Urinary bladder (tissue), 4 donors: ENCODE results near the gene TPSB2. TPM values are rescaled to one million over a fixed set of nuclear protein-coding genes. Genes with fewer than 3 reads are reported as not detected.
"Not testable (repeated sequence)": the region's sequence is repeated elsewhere in the genome, so short reads cannot be mapped to it uniquely, and the experiment has no call there.

Source experiments
- DNase-seq: peaks from one replicate; pipeline ENCODE4 v3.0.0-alpha.2; 2015; ENCODE audit errors: extremely low spot score
- H3K27ac ChIP-seq: one replicate; pipeline ENCODE4 v1.5.1; 2013; ENCODE audit warnings: low read depth, mild to moderate bottlenecking, moderate library complexity
- H3K36me3 ChIP-seq: one replicate; pipeline ENCODE4 v1.6.1; 2013; ENCODE audit warnings: mild to moderate bottlenecking, moderate library complexity; ENCODE audit not compliant: insufficient read depth
- H3K4me1 ChIP-seq: one replicate; pipeline ENCODE4 v1.6.1; 2013; ENCODE audit warnings: mild to moderate bottlenecking, moderate library complexity; ENCODE audit not compliant: insufficient read depth
- H3K4me3 ChIP-seq: one replicate; pipeline ENCODE4 v1.5.1; 2013; ENCODE audit warnings: low read depth, low read length
- WGBS: extraction: QIAGEN DNeasy Blood & Tissue Kit; methylation state at CpG from one replicate; pipeline ENCODE4 v1.1.7; 2013; 5-methylcytosine and 5-hydroxymethylcytosine counted together
- polyA plus RNA-seq: library from polyadenylated mRNA; stranded (reverse); fragments of 200-250 nt; gene quantifications from one replicate; pipeline ENCODE4 v1.2.3, GENCODE V29; 2013
- total RNA-seq: library from RNA; depleted of rRNA; stranded (reverse); fragments of >200 nt; gene quantifications from one replicate; pipeline ENCODE4 v1.2.3, GENCODE V29; 2014
- donor health status: healthy with polysubstance abuse.
- donor health status: healthy.

The TPSB2 gene
- total and polyA plus RNA-seq, 2 donors, result 4.4 to 80.3 TPM

- H3K4me3 ChIP-seq, H3K4me1 ChIP-seq, DNase-seq, H3K27ac ChIP-seq, H3K36me3 ChIP-seq: not testable (repeated sequence)
- 55% methylated on average over 8 of the region's 12 CpGs for WGBS
Measured at GRCh38 chr16:1240436-1240835, 10.5 kb upstream of the TPSB2 start, which contains the start of gene TPSAB1. TPSAB1 (plus strand) TSS chr16:1240705; CDS start chr16:1240939, 234 bp downstream.

GRCh38 chr16:1239575-1239974 lies 9.6 kb upstream of the TPSB2 start:
- not testable (repeated sequence) for DNase-seq, H3K27ac ChIP-seq, H3K36me3 ChIP-seq, H3K4me3 ChIP-seq, H3K4me1 ChIP-seq
- WGBS, result 87% methylated on average over 9 of the region's 9 CpGs

DNA sequence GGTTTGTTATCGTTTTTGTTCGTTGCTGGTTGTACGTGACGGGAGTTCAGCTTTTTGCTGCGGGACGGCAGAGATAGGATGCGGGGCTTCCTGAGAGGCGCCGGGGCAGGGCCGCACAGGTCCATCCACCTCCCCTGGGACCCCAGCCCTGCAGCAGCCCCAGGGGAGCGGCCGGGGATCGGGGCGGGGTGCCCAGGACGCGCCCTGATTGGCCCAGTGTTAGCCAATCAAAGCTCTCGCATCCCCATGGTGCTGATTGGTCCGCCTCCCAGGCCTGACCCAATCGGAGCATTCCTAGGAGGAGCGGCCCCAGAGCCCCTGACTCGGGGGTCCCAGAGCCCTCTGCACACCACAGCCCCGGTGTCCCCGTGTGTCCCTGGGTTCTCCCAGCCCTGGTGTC lies 8.9 kb upstream of the TPSB2 start:
- H3K4me3 ChIP-seq, H3K36me3 ChIP-seq, H3K4me1 ChIP-seq, DNase-seq, H3K27ac ChIP-seq: not testable (repeated sequence)
- 66% methylated on average over 19 of the region's 23 CpGs for WGBS

DNA sequence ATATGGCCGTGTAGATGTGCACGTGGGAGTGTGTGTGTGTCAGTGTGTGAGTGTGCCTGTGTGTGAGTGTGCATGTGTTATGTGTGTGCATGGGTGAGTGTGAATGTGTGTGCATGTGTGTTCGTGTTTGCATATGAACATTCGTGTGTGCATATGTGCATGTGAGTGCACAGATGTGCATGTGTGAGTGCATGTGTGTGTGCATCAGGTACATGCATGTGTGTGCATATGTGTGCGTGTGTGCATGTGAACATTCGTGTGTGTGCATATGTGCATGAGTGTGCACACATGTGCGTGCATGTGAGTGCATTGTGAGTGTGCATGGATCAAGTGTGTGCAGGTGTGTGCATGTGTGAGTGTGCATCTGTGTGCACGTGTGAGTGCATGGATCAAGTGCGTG lies 8.0 kb upstream of the TPSB2 start:
- DNase-seq, result no peak
- H3K4me3 ChIP-seq, result no peak overlapping the region
- no peaks in the 10 kb centered on the region for H3K4me1 ChIP-seq
- WGBS, result 82% methylated on average over 9 of the region's 9 CpGs
- no peaks in the 10 kb centered on the region for H3K36me3 ChIP-seq
- H3K27ac ChIP-seq, result no peak overlapping the region

DNA sequence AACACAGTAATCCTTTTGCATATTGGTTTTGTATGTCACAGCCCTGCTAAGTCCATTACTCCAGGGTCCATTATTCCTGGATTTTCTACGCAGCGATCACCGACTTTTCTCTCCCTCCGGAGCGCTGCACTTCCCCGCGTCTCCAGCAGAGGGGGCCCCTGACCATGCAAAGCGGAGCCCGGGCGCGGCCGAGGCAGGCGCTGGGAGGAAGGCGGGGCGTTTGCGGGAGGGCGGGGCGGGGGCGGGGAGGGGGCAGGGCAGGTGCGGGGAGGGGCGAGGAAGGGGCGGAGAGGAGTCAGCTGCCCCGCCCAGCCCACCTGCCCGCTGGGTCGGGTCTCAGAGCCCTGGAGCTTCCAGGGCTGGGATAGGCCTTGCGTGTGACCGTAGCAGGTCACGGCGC lies 6.7 kb upstream of the TPSB2 start:
- not testable (repeated sequence) for H3K36me3 ChIP-seq, H3K4me3 ChIP-seq, H3K27ac ChIP-seq, DNase-seq, H3K4me1 ChIP-seq
- no CpG with 5 or more reads among the region's 29 CpGs for WGBS

DNA sequence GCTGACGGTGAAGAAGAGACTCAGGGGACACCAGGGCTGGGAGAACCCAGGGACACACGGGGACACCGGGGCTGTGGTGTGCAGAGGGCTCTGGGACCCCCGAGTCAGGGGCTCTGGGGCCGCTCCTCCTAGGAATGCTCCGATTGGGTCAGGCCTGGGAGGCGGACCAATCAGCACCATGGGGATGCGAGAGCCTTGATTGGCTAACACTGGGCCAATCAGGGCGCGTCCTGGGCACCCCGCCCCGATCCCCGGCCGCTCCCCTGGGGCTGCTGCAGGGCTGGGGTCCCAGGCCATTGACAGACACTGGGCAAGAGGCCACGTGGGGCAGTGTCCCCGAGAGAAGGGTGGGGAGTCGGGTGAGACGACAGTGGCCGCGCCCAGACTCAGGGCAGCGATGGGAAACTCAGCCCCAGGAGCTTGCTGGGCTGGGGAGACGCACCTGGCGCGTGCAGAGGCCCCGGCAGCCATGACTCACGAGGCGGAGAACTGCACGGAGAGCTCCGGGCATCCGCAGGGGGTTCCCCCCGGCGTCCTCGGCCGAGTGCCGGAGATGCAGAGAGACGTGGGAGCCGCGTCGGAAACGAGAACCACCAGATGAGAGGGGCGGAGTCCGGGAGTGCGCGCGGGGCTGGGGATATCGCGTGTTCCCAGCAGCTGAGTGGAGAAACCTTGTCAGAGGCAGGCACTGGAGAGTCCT lies 2.2 kb upstream of the TPSB2 start:
- H3K27ac ChIP-seq, H3K4me1 ChIP-seq, H3K36me3 ChIP-seq, H3K4me3 ChIP-seq, DNase-seq: not testable (repeated sequence)
- no CpG with 5 or more reads among the region's 47 CpGs for WGBS

- H3K36me3 ChIP-seq, H3K4me3 ChIP-seq, DNase-seq, H3K4me1 ChIP-seq, H3K27ac ChIP-seq: not testable (repeated sequence)
- 89% methylated on average over 7 of the region's 7 CpGs for WGBS
Measured at GRCh38 chr16:1231301-1231700, 1.3 kb upstream of the TPSB2 start.

DNA sequence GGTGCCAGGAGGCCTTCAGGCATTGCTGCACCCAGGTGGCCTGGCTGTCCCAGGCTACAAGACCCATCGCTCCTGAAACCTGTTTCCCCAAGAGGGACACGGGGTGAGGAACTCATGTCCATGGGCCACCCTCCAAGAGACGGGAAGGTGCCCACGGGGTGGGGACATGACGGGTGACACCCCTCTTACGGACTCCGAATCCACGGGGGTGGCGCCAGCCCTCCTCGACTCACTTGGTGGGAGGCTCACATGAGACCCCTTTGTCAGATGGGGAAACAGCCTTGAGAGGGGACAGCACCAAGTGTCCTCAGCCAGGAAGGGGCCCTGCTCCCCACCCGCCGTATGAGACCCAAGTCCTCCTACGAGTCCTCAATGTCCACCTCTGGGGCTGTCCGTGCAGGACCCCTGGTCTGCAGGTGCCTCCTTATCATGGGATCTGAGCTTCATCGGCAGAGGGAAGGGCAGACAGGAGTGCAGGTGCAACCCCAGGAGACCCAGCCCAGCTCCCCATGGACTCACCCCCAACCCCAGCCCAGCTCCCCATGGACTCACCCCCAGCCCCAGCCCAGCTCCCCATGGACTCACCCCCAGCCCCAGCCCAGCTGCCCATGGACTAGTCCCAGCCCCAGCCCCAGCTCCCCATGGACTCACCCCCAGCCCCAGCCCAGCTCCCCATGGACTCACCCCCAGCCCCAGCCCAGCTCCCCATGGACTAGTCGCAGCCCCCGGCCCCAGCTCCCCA lies 658 bp upstream of the TPSB2 start:
- H3K4me3 ChIP-seq, H3K4me1 ChIP-seq, H3K27ac ChIP-seq, H3K36me3 ChIP-seq, DNase-seq: not testable (repeated sequence)
- 83% methylated on average over 17 of the region's 17 CpGs for WGBS

DNA sequence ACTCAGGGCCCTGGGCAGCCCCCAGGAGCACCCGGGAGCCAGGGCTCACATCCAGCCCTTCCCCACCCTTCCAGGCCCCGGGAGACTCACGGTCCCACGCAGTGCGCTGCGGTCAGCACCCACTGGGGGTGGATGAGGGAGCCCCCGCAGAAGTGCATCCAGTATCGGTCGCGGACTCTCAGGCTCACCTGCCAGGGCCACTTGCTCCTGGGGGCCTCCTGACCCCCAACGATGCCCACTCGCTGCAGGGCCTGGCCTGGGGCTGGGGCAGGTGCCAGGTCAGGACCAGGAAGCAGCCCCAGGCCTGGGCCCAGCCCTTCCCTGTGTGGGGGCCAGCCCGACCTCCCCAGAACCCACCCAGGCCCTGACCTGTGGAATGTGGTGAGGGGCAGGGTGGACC lies 508 bp downstream of the TPSB2 start:
- WGBS, result 73% methylated on average over 10 of the region's 13 CpGs
- H3K27ac ChIP-seq, H3K36me3 ChIP-seq, H3K4me1 ChIP-seq, H3K4me3 ChIP-seq, DNase-seq: not testable (repeated sequence)

DNA sequence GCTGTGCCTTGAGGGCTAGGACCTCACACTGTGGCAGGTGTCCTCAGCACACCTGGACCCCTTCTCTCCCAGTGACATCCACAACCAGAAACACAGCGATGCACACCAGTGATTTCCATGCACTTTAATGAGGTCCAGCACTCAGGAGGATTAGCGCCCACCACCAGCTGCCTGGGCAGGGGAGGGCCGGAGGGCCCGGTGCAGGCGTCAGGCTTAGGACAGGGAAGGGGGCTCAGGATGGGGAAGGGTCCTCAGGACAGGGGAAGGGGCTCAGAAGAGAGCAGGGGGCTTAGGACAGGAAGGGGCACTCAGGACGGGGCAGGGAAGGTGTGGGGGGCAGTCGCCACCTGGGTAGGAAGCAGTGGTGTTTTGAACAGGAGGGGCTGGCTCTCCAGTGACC lies 1.8 kb downstream of the TPSB2 start:
- WGBS, result 60% methylated on average over 7 of the region's 7 CpGs
- DNase-seq, H3K4me3 ChIP-seq, H3K4me1 ChIP-seq, H3K27ac ChIP-seq, H3K36me3 ChIP-seq: not testable (repeated sequence)

DNA sequence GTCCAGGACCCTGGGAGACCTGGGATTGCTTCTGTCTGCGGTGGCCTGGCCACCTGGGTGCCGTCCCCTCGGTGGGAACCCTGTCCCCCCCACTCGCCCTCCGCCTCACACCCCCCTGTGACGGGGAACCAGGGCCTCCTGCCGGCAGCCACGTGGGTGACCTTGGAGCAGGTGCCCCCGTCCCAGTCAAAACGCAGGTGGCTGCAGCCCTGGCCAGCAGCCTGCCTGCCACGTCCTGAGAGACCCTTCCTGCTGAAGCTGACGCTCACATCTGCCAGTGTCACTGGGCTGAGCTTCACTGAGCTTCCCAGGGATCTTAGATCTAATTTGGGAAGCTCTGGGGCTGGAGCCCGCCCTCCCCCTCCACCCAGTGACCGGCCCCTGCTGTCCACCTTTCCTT lies 3.3 kb downstream of the TPSB2 start:
- not testable (repeated sequence) for DNase-seq, H3K4me3 ChIP-seq, H3K36me3 ChIP-seq, H3K27ac ChIP-seq, H3K4me1 ChIP-seq
- WGBS, result 38% methylated on average over 14 of the region's 14 CpGs

- H3K4me1 ChIP-seq, H3K27ac ChIP-seq, H3K36me3 ChIP-seq, H3K4me3 ChIP-seq, DNase-seq: not testable (repeated sequence)
- 38% methylated on average over 24 of the region's 24 CpGs for WGBS
Measured at GRCh38 chr16:1225728-1226311, 4.2 kb downstream of the TPSB2 start.

DNA sequence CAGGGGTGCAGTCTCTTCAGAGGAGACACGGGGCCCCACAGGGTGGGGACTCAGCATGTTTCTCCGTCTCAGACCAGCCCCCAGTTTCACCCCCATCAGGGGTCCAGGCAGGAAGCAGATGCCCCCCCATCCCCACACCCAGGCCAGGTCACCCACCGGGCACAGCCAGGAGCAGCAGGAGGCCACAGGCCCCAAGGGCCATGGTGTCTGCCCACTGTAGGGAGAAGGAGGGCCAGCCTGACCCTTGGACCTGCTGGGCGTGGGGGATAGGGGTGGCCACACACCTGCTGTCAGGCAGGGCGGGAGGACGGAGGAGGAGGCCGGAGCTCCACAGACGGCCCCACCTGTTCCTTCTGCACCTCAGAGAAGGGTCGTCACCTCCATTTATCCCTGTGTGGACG lies 4.9 kb downstream of the TPSB2 start, which contains the start of gene TPSG1:
Gene TPSG1 (minus strand): TSS at position 218 of the 401 bp plus-strand sequence. CDS start 16 bp downstream, at position 202.
- H3K36me3 ChIP-seq, result no peaks in the 10 kb centered on the region
- H3K4me1 ChIP-seq, result no peaks in the 10 kb centered on the region
- no peak within 1 kb of the TSS for H3K27ac ChIP-seq
- no peak for DNase-seq
- no peak within 1 kb of the TSS for H3K4me3 ChIP-seq
- 56% methylated on average over 10 of the region's 10 CpGs for WGBS

- no peak for DNase-seq
- Histone ChIP-seq H3K27ac (no peak overlapping the region), H3K4me1 (no peaks in the 10 kb centered on the region), H3K4me3 (no peak overlapping the region), H3K36me3 (no peaks in the 10 kb centered on the region)
- 69% methylated on average over 9 of the region's 9 CpGs for WGBS
Measured at GRCh38 chr16:1224558-1224957, 5.4 kb downstream of the TPSB2 start.
